ENCODE results near the gene RRP15. TPM values are rescaled to one million over a fixed set of nuclear protein-coding genes. Genes with fewer than 3 reads are reported as not detected.

The RRP15 gene
- total and polyA plus RNA-seq, 2 of the 8 experiments (the other 6 are each of a cell fraction or from before 2014, with no cell fraction given) = 3.7 to 52.8 TPM

GRCh38 chr1:218339267-218339831 lies 54.3 kb downstream of the RRP15 start:
- H3K23ac ChIP-seq (ENCODE audit: insufficient read length) = no peak overlapping the region
- H3K36me3 ChIP-seq (ENCODE audit: control insufficient read depth in 2 of 4, insufficient read depth in 4 of 4, low read length in 3 of 4) = no peaks in the 10 kb centered on the region
- H2BK15ac ChIP-seq (ENCODE audit: low read length) = no peak overlapping the region
- H3K18ac ChIP-seq (ENCODE audit: extremely low read depth, low read length) = no peak overlapping the region
- no peak overlapping the region for H2BK5ac ChIP-seq (ENCODE audit: low read depth, low read length)
- CTCF ChIA-PET (ENCODE audit: partially characterized antibody) = interaction anchor here (0.9 to 3.4 kb wide), 20 partner anchors 7 to 994 kb away, joined by 3 to 25 read pairs (median 4); partner anchors contain the start of gene RRP15
- H2AFZ ChIP-seq (ENCODE audit: low read length) = no peak overlapping the region
- H3K27ac ChIP-seq (ENCODE audit: low read depth, low read length) = no peak overlapping the region
- no peak overlapping the region for H4K91ac ChIP-seq (replicated peaks; ENCODE audit: insufficient read length, low read length)
- no peaks in the 10 kb centered on the region for H3K79me2 ChIP-seq (ENCODE audit: control insufficient read depth in 1 of 2, insufficient read depth in 2 of 2, low read length in 2 of 2)
- POLR2A ChIA-PET (ENCODE audit: partially characterized antibody) = no interaction called here
- no peak overlapping the region for H4K8ac ChIP-seq (ENCODE audit: extremely low read depth, insufficient read depth, low read length)
- no peaks in the 10 kb centered on the region; a peak in 3 of 7 replicates for H3K27me3 ChIP-seq (replicated peaks in 1 of 4; ENCODE audit: control insufficient read depth in 3 of 4, extremely low read depth in 1 of 4, insufficient read depth in 3 of 4, low read length in 3 of 4)
- H3K56ac ChIP-seq (replicated peaks; ENCODE audit: insufficient read length, low read depth, low read length) = no peak overlapping the region
- H3K79me1 ChIP-seq (ENCODE audit: low read depth, low read length) = no peaks in the 10 kb centered on the region
- H3K4me1 ChIP-seq (replicated peaks in 1 of 4; ENCODE audit: control insufficient read depth in 3 of 4, insufficient read depth in 4 of 4, low read length in 3 of 4) = no peaks in the 10 kb centered on the region
- no peak overlapping the region for H2BK120ac ChIP-seq (replicated peaks; ENCODE audit: low read depth, low read length)
- H3K4ac ChIP-seq (replicated peaks; ENCODE audit: insufficient read length, low read depth, low read length) = no peak overlapping the region
- no peaks in the 10 kb centered on the region for H4K20me1 ChIP-seq (replicated peaks in 1 of 2; ENCODE audit: control insufficient read depth in 1 of 2, insufficient read depth in 2 of 2, low read length in 2 of 2)
- H3K4me2 ChIP-seq (ENCODE audit: insufficient read depth in 1 of 2, low read depth in 2 of 2, low read length in 2 of 2) = no peak overlapping the region
- no peak overlapping the region for H4K5ac ChIP-seq (ENCODE audit: insufficient read length, low read depth, low read length)
- H2BK12ac ChIP-seq (ENCODE audit: low read depth, low read length) = no peak overlapping the region
- 56% methylated on average over 1 of the region's 1 CpG; no CpG with 5 or more reads in 1 of the 2 experiments for WGBS, 2 experiments (ENCODE audit: extremely low coverage in 1 of 2, insufficient coverage in 1 of 2, insufficient read length in 1 of 2, insufficient replicate concordance in 2 of 2, low coverage in 1 of 2, low lambda C conversion rate in 2 of 2, missing lambda C conversion rate in 1 of 2)
- no peak for FAIRE-seq
- no peak overlapping the region for H3K14ac ChIP-seq (ENCODE audit: insufficient read length)
- H3K9me3 ChIP-seq (ENCODE audit: insufficient read depth in 2 of 2, low read depth in 1 of 2, low read length in 1 of 2) = no peaks in the 10 kb centered on the region
- no peak overlapping the region for H2BK20ac ChIP-seq (ENCODE audit: low read length)
- no peaks in the 10 kb centered on the region for H3K23me2 ChIP-seq (ENCODE audit: low read depth, low read length)
- H2AK5ac ChIP-seq (ENCODE audit: low read depth, low read length) = no peak overlapping the region
- H3K9ac ChIP-seq (replicated peaks in 1 of 4; ENCODE audit: extremely low read depth in 1 of 4, low read depth in 3 of 4, low read length in 3 of 4) = no peak overlapping the region
- DNase-seq (ENCODE audit: low read depth in 1 of 2, low spot score in 2 of 2) = no peak
- no peak overlapping the region for H3K4me3 ChIP-seq (ENCODE audit: extremely low read depth in 1 of 4, insufficient read depth in 2 of 4, low read depth in 3 of 4, low read length in 4 of 4)
- TF ChIP-seq RAD21 (IDR thresholded peaks at IDR 0.05 in 1 of 2, conservative IDR thresholded peaks at IDR 0.05 in 1 of 2; ENCODE audit: low read depth in 2 of 2, low read length in 2 of 2) (peak; percentile 44 to 62), EZH2 (IDR thresholded peaks at IDR 0.05; ENCODE audit: low read depth, low read length, severe bottlenecking) (no peak), RNF2 (IDR thresholded peaks at IDR 0.05; ENCODE audit: borderline replicate concordance, low read depth, low read length, missing control alignments, poor library complexity, severe bottlenecking) (no peak), TAF7 (optimal IDR thresholded peaks at IDR 0.05; ENCODE audit: borderline replicate concordance, low read depth, low read length) (no peak), MAFK (IDR thresholded peaks at IDR 0.05; ENCODE audit: low read depth, low read length) (no peak), PHF8 (conservative IDR thresholded peaks at IDR 0.05; ENCODE audit: low read depth, low read length) (no peak), POU5F1 (IDR thresholded peaks at IDR 0.05; ENCODE audit: low read depth, low read length) (no peak)
- TF ChIP-seq, protein P1, sequence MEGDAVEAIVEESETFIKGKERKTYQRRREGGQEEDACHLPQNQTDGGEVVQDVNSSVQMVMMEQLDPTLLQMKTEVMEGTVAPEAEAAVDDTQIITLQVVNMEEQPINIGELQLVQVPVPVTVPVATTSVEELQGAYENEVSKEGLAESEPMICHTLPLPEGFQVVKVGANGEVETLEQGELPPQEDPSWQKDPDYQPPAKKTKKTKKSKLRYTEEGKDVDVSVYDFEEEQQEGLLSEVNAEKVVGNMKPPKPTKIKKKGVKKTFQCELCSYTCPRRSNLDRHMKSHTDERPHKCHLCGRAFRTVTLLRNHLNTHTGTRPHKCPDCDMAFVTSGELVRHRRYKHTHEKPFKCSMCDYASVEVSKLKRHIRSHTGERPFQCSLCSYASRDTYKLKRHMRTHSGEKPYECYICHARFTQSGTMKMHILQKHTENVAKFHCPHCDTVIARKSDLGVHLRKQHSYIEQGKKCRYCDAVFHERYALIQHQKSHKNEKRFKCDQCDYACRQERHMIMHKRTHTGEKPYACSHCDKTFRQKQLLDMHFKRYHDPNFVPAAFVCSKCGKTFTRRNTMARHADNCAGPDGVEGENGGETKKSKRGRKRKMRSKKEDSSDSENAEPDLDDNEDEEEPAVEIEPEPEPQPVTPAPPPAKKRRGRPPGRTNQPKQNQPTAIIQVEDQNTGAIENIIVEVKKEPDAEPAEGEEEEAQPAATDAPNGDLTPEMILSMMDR (IDR thresholded peaks at IDR 0.05; ENCODE audit: control extremely low read depth in 1 of 3, insufficient read depth in 1 of 3, low read depth in 1 of 3, low read length in 3 of 3) = peak in 2 of 3 experiments; percentile 13 to 52; a peak in 2 of 4 replicates
- TF ChIP-seq, protein P2, sequence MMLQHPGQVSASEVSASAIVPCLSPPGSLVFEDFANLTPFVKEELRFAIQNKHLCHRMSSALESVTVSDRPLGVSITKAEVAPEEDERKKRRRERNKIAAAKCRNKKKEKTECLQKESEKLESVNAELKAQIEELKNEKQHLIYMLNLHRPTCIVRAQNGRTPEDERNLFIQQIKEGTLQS (IDR thresholded peaks at IDR 0.05; ENCODE audit: insufficient read depth, low read depth, low read length) = no peak

All from H1 (cell line).